HCT116 (cell line): ENCODE measurements around the gene RLF. TPM values are rescaled to one million over a fixed set of nuclear protein-coding genes. Genes with fewer than 3 reads are reported as not detected.

Experiments used
- ATAC-seq: fragments of 200-7000 bp; cut with Tn5 transposase; 2 replicates; pipeline ENCODE4 v1.9.1; 2020; ENCODE audit warnings: mild to moderate bottlenecking, moderate library complexity
- BruUV-seq: library from RNA; stranded (reverse); fragments of 400-500 nt; replicated peaks from 2 replicates; lab custom pipeline; 2021; lab: Mats Ljungman, UMichigan
- CTCF ChIA-PET: fragments of 300-600 bp; sonication (Branson Sonifier 250); formaldehyde crosslinking; loops from one replicate; lab custom pipeline; 2021; ENCODE audit warnings: antibody characterized with exemption; lab: Charles Lee
- POLR2A ChIA-PET: fragments of 300-600, 350-600 bp; sonication (Branson Sonifier 250); formaldehyde crosslinking; loops from one replicate; lab custom pipeline; 2021; ENCODE audit warnings: antibody characterized with exemption; lab: Charles Lee
- RAD21 ChIA-PET, 2 experiments: fragments of 300-600 bp; sonication (Branson Sonifier 250); formaldehyde crosslinking; loops; one replicate each; lab custom pipeline; 2023; ENCODE audit warnings: low total read pairs in 2 of 2; ENCODE audit not compliant: uncharacterized antibody in 2 of 2, unreplicated experiment in 2 of 2, low non-redundant PET in 1 of 2; lab: Charles Lee
- DNase-seq: peaks from one replicate; pipeline ENCODE4 v3.0.0-alpha.2; 2010; ENCODE audit warnings: low read depth, low spot score
- H2AFZ ChIP-seq: fragments of 200-600 bp; shearing (Covaris generic), sonication (generic); 2 replicates; pipeline ENCODE4 v1.6.1; 2017; ENCODE audit warnings: low read depth, mixed run types, mixed read lengths, antibody characterized with exemption, low read length; ENCODE audit not compliant: poor library complexity, severe bottlenecking
- H3K27ac ChIP-seq: 2 replicates; pipeline ENCODE4 v1.5.1; 2012; ENCODE audit warnings: low read depth, low read length
- H3K27me3 ChIP-seq: fragments of 200-600 bp; sonication (generic); 2 replicates; pipeline ENCODE4 v1.6.1; 2016; ENCODE audit warnings: mixed run types, low read length, mixed read lengths; ENCODE audit not compliant: insufficient read depth
- H3K36me3 ChIP-seq, 2 experiments: fragments of 200-500 bp in 1 of 2; fragments of 200-600 bp in 1 of 2; sonication (Bioruptor generic) in 1 of 2; sonication (generic) in 1 of 2; 2 replicates each; pipeline versions ENCODE4 v1.5.1 to v1.6.1; 2014 to 2016; ENCODE audit warnings: low read length in 2 of 2, inconsistent platforms in 1 of 2, mixed read lengths in 1 of 2, mixed run types in 1 of 2; ENCODE audit not compliant: insufficient read depth in 2 of 2, control insufficient read depth in 1 of 2
- H3K4me1 ChIP-seq, 2 experiments: fragments of 200-600 bp in 1 of 2; sonication (generic) in 1 of 2; 2 replicates each; pipeline versions ENCODE4 v1.5.1 to v1.6.1; 2012 to 2017; ENCODE audit warnings: low read length in 2 of 2, inconsistent platforms in 1 of 2, mild to moderate bottlenecking in 1 of 2, mixed read lengths in 1 of 2, mixed run types in 1 of 2, moderate library complexity in 1 of 2; ENCODE audit not compliant: insufficient read depth in 2 of 2, control insufficient read depth in 1 of 2
- H3K4me2 ChIP-seq: fragments of 200-600 bp; sonication (generic); 2 replicates; pipeline ENCODE4 v1.6.1; 2017; ENCODE audit warnings: mixed run types, low read length, mixed read lengths
- H3K4me3 ChIP-seq, 2 experiments: fragments of 200-600 bp in 1 of 2; sonication (generic) in 1 of 2; replicated peaks in 1 of 2; 2 replicates each; pipeline ENCODE4 v1.5.1; 2011 to 2016; ENCODE audit warnings: low read length in 2 of 2, control low read depth in 1 of 2, low read depth in 1 of 2, mild to moderate bottlenecking in 1 of 2, mixed read lengths in 1 of 2, mixed run types in 1 of 2
- H3K79me2 ChIP-seq: fragments of 200-600 bp; sonication (generic); 2 replicates; pipeline ENCODE4 v1.6.1; 2017; ENCODE audit warnings: mild to moderate bottlenecking, mixed run types, low read length, moderate library complexity, mixed read lengths; ENCODE audit not compliant: insufficient read depth
- H3K9ac ChIP-seq: fragments of 200-600 bp; sonication (generic); 2 replicates; pipeline ENCODE4 v1.6.1; 2016; ENCODE audit warnings: low read length, mixed read lengths
- H3K9me2 ChIP-seq: fragments of 200-600 bp; sonication (generic), shearing (Covaris generic); 2 replicates; pipeline ENCODE4 v1.6.1; 2017; ENCODE audit warnings: mixed run types, mild to moderate bottlenecking, moderate library complexity; ENCODE audit not compliant: insufficient read depth
- H3K9me3 ChIP-seq, 2 experiments: fragments of 200-500 bp in 1 of 2; fragments of 200-600 bp in 1 of 2; sonication (Bioruptor generic) in 1 of 2; sonication (generic) in 1 of 2; 2 replicates each; pipeline ENCODE4 v1.6.1; 2014 to 2017; ENCODE audit warnings: low read length in 2 of 2, mixed read lengths in 2 of 2, inconsistent platforms in 1 of 2, low read depth in 1 of 2, mild to moderate bottlenecking in 1 of 2, mixed run types in 1 of 2, moderate library complexity in 1 of 2; ENCODE audit not compliant: control insufficient read depth in 1 of 2, insufficient read depth in 1 of 2
- H4K20me1 ChIP-seq: fragments of 200-600 bp; sonication (generic), shearing (Covaris generic); 2 replicates; pipeline ENCODE4 v1.6.1; 2017; ENCODE audit warnings: mixed run types, mild to moderate bottlenecking, moderate library complexity; ENCODE audit not compliant: insufficient read depth
- CTCF ChIP-seq, 3 experiments: fragments of 200-600 bp in 1 of 3; sonication (generic) in 1 of 3; IDR thresholded peaks in 2 of 3; conservative IDR thresholded peaks in 1 of 3; 2 replicates each; pipeline ENCODE4 v1.5.1; 2012 to 2017; ENCODE audit warnings: low read depth in 2 of 3, low read length in 2 of 3, antibody characterized with exemption in 1 of 3, borderline replicate concordance in 1 of 3, control low read depth in 1 of 3, mild to moderate bottlenecking in 1 of 3, mixed read lengths in 1 of 3, mixed run types in 1 of 3, moderate library complexity in 1 of 3; ENCODE audit not compliant: insufficient read depth in 1 of 3
- RAD21 ChIP-seq: IDR thresholded peaks from 2 replicates; pipeline ENCODE4 v1.6.1; 2012; ENCODE audit warnings: low read depth, mild to moderate bottlenecking
- ZBTB33 ChIP-seq: IDR thresholded peaks from 2 replicates; pipeline ENCODE4 v1.6.1; 2011; ENCODE audit warnings: mild to moderate bottlenecking, low read length, moderate library complexity; ENCODE audit not compliant: insufficient replicate concordance; ENCODE audit errors: extremely low read depth
- intact Hi-C: fragments of 100-400 bp; cut with micrococcal nuclease; formaldehyde crosslinking; loops from 2 replicates; pipeline ENCODE4 v1.10.0; 2022
- total RNA-seq: library from RNA; stranded (reverse); gene quantifications from one replicate; pipeline ENCODE4 v1.2.1, GENCODE V29; 2021; ENCODE audit not compliant: unreplicated experiment

Gene RLF
- total RNA-seq, 1 experiment from 2014 or later = 20.5 TPM

GRCh38 chr1:40153073-40153770, 8.0 kb upstream of the RLF start:
- no peaks in the 10 kb centered on the region for H3K9me3 ChIP-seq
- H3K4me1 ChIP-seq = peaks cover 0 to 6% of the 10 kb centered on the region in 2 experiments; a peak in 1 of 4 replicates
- ChIA-PET RAD21 (interaction anchor here (0.7 to 2.0 kb wide), 4 partner anchors 152 to 220 kb away, joined by 3 to 12 read pairs (median 4); partner anchors contain the start of gene SMAP2 (in 1 of the 2)), CTCF (interaction anchor here (0.6 to 4.3 kb wide), 15 partner anchors 8 to 252 kb away, joined by 3 to 71 read pairs (median 4); partner anchors contain the start of gene RLF), POLR2A (interaction anchor here (1.2 kb wide), 1 partner anchor 186 kb away, joined by 4 read pairs; no protein-coding TSS in a partner anchor)
- ATAC-seq = peak; percentile 92
- no peaks in the 10 kb centered on the region for H4K20me1 ChIP-seq
- H3K27me3 ChIP-seq = no peaks in the 10 kb centered on the region
- no peak overlapping the region for H3K27ac ChIP-seq
- H3K9ac ChIP-seq = 0 out of 2 replicates have a peak overlapping the region, but pooled peaks have one; percentile 20
- peak overlapping the region; percentile 72 for H3K4me2 ChIP-seq
- peak; percentile 83 for TF ChIP-seq RAD21
- TF ChIP-seq CTCF (IDR thresholded peaks at IDR 0.05 in 2 of 3, conservative IDR thresholded peaks at IDR 0.05 in 1 of 3; ENCODE audit: borderline replicate concordance in 1 of 3, insufficient read depth in 1 of 3, low read depth in 2 of 3, low read length in 2 of 3) = peak; percentile 71 to 79 (median 76)
- no peak for TF ChIP-seq ZBTB33
- intact Hi-C loops = loop anchor here (1.0 to 5.0 kb wide), 2 partner anchors 164 to 185 kb away; partner anchors contain the start of gene COL9A2
- no peaks in the 10 kb centered on the region for H3K79me2 ChIP-seq
- peak; percentile 62 for DNase-seq
- peak overlapping the region in 1 of 2 experiments; percentile 33; a peak in 2 of 4 replicates for H3K4me3 ChIP-seq
- no peaks in the 10 kb centered on the region for H3K9me2 ChIP-seq
- BruUV-seq = no TSS peak
- peak overlapping the region; percentile 97 for H2AFZ ChIP-seq
- H3K36me3 ChIP-seq = no peaks in the 10 kb centered on the region
